Ectodermal cell (in vitro differentiated cells): Measurements from ENCODE around the gene BMI1.

Source experiments
- H3K27ac ChIP-seq: 2 replicates; pipeline ENCODE4 v1.7.0; 2013; ENCODE audit warnings: mild to moderate bottlenecking, low read depth, low read length; ENCODE audit not compliant: insufficient read depth, poor library complexity, severe bottlenecking
- H3K27me3 ChIP-seq: 2 replicates; pipeline ENCODE4 v1.7.0; 2013; ENCODE audit warnings: mild to moderate bottlenecking, low read length; ENCODE audit not compliant: insufficient read depth, control insufficient read depth, poor library complexity, severe bottlenecking
- H3K36me3 ChIP-seq: one replicate; pipeline ENCODE4 v1.7.0; 2013; ENCODE audit warnings: low read length; ENCODE audit not compliant: control insufficient read depth, insufficient read depth
- H3K4me1 ChIP-seq: one replicate; pipeline ENCODE4 v1.7.0; 2013; ENCODE audit warnings: low read length; ENCODE audit not compliant: control insufficient read depth, insufficient read depth
- H3K4me3 ChIP-seq: 2 replicates; pipeline ENCODE4 v1.7.0; 2013; ENCODE audit warnings: low read depth, low read length, control low read depth; ENCODE audit not compliant: insufficient read depth
- H3K9me3 ChIP-seq: 2 replicates; pipeline ENCODE4 v1.7.0; 2013; ENCODE audit warnings: mild to moderate bottlenecking, low read length, moderate library complexity; ENCODE audit not compliant: control insufficient read depth
- WGBS, 2 experiments: methylation state at CpG; one replicate each; pipeline ENCODE4 v1.1.7; 2013; ENCODE audit warnings: missing lambda C conversion rate in 2 of 2; 5-methylcytosine and 5-hydroxymethylcytosine counted together

BMI1 gene

DNA sequence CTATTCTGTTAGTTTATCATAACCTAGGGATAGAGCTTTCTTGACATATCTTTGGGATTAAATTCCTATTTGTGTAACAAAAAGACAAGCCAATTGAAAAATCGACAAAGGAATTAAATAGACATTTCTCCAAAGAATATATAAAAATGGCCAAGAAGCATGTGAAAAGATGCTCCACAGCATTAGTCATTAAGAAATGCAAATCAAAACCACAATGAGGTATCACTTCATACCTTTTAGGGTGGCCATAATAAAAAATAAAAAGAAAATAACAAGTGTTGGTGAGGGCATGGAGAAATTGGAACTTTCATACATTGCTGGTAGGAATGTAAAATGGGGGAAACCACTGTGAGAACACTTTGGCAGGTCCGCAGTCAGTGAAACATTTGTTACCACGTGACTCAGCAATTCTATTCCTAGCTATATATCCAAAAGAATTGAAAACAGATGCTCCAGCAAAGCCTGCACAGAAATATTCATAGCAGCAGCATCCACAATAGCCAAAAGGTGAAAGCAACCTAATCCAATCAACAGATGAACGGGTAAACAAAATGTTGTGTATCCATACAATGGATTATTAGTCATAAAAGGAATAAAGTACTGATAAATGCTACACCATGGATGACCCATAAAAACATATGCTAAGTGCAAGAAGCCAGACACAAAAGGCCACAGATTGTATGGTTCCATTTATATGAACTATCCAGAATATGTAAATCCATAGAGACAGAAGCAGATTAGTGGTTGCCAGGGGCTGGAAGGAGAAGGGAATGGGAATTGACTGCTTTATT, 44.9 kb downstream of the BMI1 start:
- Histone ChIP-seq H3K9me3 (no peaks in the 10 kb centered on the region), H3K4me1 (no peaks in the 10 kb centered on the region), H3K36me3 (no peaks in the 10 kb centered on the region), H3K27me3 (no peaks in the 10 kb centered on the region), H3K4me3 (no peak overlapping the region), H3K27ac (no peak overlapping the region)
- 83 to 84% methylated on average over 2 to 3 of the region's 4 CpGs for WGBS, 2 experiments

DNA sequence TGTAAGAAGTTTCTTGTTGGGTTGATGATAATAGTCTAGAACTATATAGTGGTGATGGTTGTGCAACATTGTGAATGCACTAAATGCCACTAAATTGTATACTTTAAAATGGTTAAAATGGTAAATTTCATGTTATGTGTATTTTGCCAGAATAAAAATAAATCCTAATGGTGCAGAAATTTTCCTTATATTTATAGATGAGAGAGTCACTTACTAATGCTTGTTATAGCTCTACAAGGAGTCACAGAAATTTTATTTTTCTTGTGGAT, 45.5 kb downstream of the BMI1 start:
- no peaks in the 10 kb centered on the region for H3K9me3 ChIP-seq
- H3K27me3 ChIP-seq: no peaks in the 10 kb centered on the region
- H3K36me3 ChIP-seq: no peaks in the 10 kb centered on the region
- no peak overlapping the region for H3K4me3 ChIP-seq
- no peaks in the 10 kb centered on the region for H3K4me1 ChIP-seq
- no peak overlapping the region for H3K27ac ChIP-seq

DNA sequence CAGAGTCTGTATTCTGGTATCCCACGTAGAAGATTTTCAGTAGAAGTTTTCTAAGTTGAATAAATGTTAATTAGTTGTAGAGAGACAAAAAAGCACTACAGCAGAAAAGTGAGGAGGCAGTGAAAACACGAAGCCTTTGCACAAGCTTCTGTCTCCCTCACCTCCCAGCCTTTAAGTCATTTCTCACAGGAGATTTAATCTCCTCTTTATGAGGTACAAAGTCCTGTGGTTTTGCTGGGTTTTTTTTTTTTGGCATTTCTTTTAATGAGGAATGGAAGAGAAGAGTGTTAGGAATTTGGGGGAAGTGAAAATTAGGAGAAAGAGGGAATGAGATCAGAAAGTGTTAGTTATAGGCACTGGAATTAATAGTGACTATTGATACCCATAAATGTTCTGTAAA, 45.9 kb downstream of the BMI1 start:
- Histone ChIP-seq H3K27me3 (no peaks in the 10 kb centered on the region), H3K36me3 (no peaks in the 10 kb centered on the region), H3K4me3 (no peak overlapping the region), H3K27ac (no peak overlapping the region), H3K4me1 (no peaks in the 10 kb centered on the region), H3K9me3 (no peaks in the 10 kb centered on the region)
- 36 to 78% methylated on average over 1 to 2 of the region's 2 CpGs for WGBS, 2 experiments

DNA sequence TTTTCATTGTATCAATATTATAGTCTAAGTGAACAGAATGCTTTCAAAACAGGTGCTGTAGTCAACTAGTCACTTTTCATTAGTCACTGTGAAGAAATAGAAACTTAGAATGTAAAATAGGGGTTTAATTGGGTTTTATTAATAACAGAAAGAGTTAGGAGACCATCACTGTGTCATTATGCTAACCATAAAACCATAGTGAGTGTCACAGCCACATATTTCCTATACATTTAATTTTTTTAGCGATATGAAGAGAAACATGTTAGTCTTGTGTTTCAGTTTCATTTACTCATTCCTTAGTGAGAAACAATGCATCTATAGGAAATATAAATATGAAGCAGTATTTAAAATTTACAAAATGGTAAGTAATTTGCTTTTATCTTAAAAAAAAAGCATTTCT, 46.6 kb downstream of the BMI1 start:
- no peak overlapping the region for H3K27ac ChIP-seq
- H3K9me3 ChIP-seq: no peaks in the 10 kb centered on the region
- no peaks in the 10 kb centered on the region for H3K36me3 ChIP-seq
- H3K4me3 ChIP-seq: no peak overlapping the region
- H3K27me3 ChIP-seq: no peaks in the 10 kb centered on the region
- WGBS, 2 experiments: no CpG with 5 or more reads among the region's 1 CpG
- H3K4me1 ChIP-seq: no peaks in the 10 kb centered on the region

DNA sequence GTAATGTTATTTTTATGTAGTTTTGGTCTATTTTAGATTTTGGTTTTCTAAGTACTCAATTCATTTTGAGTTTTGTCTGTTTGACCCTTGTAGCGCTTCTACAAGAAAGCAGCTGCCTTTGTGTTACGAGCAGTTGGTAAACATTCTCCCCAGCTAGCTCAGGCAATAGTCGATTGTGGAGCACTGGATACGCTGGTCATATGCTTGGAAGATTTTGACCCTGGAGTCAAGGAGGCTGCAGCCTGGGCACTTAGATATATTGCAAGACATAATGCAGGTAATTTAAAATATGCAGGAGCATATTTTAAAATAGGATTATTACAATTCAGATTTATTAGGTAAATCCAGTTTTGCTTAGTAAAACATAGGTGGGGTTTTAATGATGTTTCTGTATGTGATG, 47.5 kb downstream of the BMI1 start:
- WGBS, 2 experiments: 88 to 91% methylated on average over 4 of the region's 4 CpGs

DNA sequence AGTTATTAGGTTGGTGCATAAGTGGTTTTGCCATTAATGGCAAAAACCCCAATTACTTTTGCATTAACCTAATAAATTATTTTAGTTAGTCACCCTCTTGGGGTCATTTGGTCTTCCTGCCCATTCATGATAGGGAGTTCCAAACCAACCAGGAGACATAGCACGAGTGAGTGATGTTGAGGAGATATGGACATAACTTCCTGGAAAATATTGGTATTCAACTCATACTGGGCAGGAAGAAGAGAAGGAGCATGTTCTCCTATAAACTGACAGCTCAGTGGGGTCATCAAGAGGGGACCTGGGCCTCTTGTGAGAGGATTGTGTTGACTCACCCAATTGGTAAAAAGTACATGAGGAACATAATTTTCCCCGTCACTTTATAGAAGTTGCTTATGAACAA, 48.1 kb downstream of the BMI1 start:
- Histone ChIP-seq H3K27me3 (no peaks in the 10 kb centered on the region), H3K36me3 (no peaks in the 10 kb centered on the region), H3K27ac (no peak overlapping the region), H3K9me3 (no peaks in the 10 kb centered on the region), H3K4me1 (no peaks in the 10 kb centered on the region), H3K4me3 (no peak overlapping the region)
- WGBS, 2 experiments: 93 to 97% methylated on average over 1 of the region's 2 CpGs

More for the DNA sequence above, 47.5 kb downstream of the BMI1 start:
- H3K4me3 ChIP-seq: no peak overlapping the region
- H3K9me3 ChIP-seq: no peaks in the 10 kb centered on the region
- no peaks in the 10 kb centered on the region for H3K36me3 ChIP-seq
- H3K27me3 ChIP-seq: no peaks in the 10 kb centered on the region
- H3K27ac ChIP-seq: no peak overlapping the region
- H3K4me1 ChIP-seq: no peaks in the 10 kb centered on the region

DNA sequence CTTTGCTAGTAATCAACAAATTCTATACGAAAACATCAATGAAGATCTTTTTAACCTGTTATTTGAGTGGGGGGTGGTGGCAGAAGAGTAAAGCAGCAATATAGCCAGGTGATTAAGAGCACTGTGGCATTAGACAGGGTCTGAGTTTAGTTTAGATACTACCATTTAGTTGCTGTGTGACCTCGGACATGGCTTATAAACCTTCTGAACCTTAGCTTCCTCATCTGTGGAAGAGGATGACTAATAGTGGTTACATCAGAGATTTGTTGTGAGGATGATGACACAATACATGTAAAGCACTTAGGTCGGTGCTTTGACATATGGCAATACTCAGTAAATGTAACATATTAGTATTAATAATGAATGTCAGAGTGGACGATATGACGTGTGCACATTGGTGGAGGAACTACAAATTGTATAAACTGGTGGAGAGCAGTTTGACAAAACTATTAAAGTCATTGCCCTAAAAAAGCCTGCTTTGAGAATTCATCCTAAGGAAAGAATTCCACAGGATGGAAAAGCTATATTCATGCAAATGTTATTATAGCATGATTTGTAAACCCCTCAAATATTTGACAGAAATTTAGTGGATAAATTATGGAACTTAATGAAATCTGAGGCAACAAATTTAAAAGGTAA, 48.7 kb downstream of the BMI1 start:
- Histone ChIP-seq H3K4me3 (no peak overlapping the region), H3K27me3 (no peaks in the 10 kb centered on the region), H3K27ac (no peak overlapping the region), H3K9me3 (no peaks in the 10 kb centered on the region), H3K36me3 (no peaks in the 10 kb centered on the region), H3K4me1 (no peaks in the 10 kb centered on the region)
- WGBS, 2 experiments: 92 to 98% methylated on average over 5 of the region's 5 CpGs

DNA sequence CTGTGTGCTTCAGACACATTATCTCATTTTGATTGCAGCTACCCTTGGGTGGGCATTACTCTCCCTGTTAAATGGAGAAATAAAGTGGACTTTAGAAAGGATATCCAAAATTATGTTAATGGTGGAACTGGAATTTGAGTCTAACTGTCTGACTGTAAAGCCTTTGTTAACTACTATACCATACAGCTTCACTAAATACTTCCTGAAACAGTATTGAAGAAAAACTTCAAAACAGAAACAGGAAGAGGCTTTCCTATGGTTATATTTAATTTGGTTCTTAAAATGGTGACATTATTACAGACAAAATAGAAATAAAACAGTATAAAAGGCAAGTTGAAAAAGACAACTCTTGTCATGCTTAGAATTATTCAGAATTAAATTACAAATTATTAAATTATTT, 49.4 kb downstream of the BMI1 start:
- H3K4me3 ChIP-seq: no peak overlapping the region
- H3K4me1 ChIP-seq: no peaks in the 10 kb centered on the region
- no peaks in the 10 kb centered on the region for H3K9me3 ChIP-seq
- H3K27me3 ChIP-seq: no peaks in the 10 kb centered on the region
- no peaks in the 10 kb centered on the region for H3K36me3 ChIP-seq
- no peak overlapping the region for H3K27ac ChIP-seq

DNA sequence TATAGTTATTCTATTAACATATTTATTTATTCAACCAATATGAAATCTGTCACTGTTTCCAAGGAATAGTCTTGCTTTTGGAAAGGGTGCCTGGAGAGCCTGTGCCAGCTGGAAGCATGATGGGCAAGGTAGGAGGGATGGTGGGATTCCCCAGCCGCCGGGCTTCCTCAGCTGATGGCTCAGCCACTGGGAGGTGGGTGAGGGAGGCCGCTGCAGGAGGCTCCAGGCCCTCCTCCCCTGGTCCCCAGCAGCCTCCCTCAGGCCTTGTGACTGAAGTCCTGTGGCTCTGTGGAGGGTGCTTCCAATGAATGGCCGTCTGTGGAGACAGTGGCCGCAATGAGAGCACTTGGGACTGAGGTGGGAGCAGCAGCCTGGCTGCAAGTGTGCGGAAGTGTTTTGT, 51.4 kb downstream of the BMI1 start:
- H3K27me3 ChIP-seq: no peaks in the 10 kb centered on the region
- H3K4me1 ChIP-seq: no peaks in the 10 kb centered on the region
- no peak overlapping the region for H3K27ac ChIP-seq
- H3K9me3 ChIP-seq: no peaks in the 10 kb centered on the region
- no peak overlapping the region for H3K4me3 ChIP-seq
- 93 to 95% methylated on average over 6 of the region's 6 CpGs for WGBS, 2 experiments
- no peaks in the 10 kb centered on the region for H3K36me3 ChIP-seq

DNA sequence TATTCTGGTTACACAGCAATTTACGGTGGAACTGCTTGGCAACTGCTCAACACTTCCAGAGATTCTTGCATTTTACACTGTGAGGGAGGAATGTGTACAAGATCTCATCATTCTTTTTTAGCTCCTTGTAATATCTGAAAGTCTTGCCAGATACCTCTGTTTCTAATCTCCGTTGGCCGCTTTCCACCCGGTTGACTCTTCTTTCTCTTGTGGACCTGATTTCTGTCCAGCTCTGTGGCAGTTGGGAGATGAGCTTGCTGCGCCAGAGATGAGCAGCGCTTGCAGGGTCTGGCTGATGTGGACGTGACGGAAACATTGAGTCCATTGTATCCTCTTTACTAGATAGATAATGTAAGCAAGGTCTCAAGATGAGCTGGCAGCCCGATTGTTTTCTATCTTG, 52.0 kb downstream of the BMI1 start:
- Histone ChIP-seq H3K9me3 (no peaks in the 10 kb centered on the region), H3K27me3 (no peaks in the 10 kb centered on the region), H3K4me1 (no peaks in the 10 kb centered on the region), H3K36me3 (no peaks in the 10 kb centered on the region), H3K4me3 (no peak overlapping the region), H3K27ac (no peak overlapping the region)
- WGBS, 2 experiments: 93 to 94% methylated on average over 8 to 9 of the region's 9 CpGs
